ENCODE results near the gene LLPH. TPM values are rescaled to one million over a fixed set of nuclear protein-coding genes. Genes with fewer than 3 reads are reported as not detected.

LLPH gene
- total RNA-seq, 1 experiment from 2014 or later, result 33.4 TPM

DNA sequence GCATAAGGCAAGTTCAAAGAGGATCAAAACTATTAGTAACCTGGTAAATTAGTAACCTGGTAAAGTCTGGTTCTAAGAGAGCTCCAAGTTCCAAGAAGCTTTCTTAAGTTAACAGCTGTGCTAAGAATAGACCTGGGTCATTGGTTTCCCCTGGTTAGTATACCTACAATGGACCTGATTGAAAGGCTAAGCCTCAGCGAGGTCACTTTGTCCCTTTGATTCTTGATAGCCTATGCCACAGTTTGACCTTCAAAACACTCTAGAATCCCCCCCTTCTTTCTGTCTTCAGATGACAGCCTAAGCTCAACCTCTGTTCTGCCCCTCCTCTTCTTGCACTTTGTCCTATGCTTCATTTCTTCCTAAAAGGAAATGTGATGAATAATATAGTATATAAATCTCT is 53.0 kb downstream of the LLPH start:
- no peak for DNase-seq

More for the DNA sequence above, 53.0 kb downstream of the LLPH start:
- Mint-ChIP-seq H3K9me3 (no peaks in the 10 kb centered on the region), H3K27ac (no peak overlapping the region), H3K4me3 (no peak overlapping the region), H3K27me3 (ENCODE audit: low read depth) (no peaks in the 10 kb centered on the region), H3K36me3 (ENCODE audit: insufficient read depth in 1 of 3, low read depth in 3 of 3) (peaks cover 0 to 4% (median 3%) of the 10 kb centered on the region in 3 experiments; a peak in 1 of 7 replicates), H3K4me1 (0 out of 4 replicates have a peak, but pooled peaks cover 0 to 3% of the 10 kb centered on the region in 2 experiments)
- Histone ChIP-seq H2BK15ac (ENCODE audit: low read depth, low read length) (no peak overlapping the region), H3K79me1 (ENCODE audit: insufficient read depth, low read depth, low read length, poor library complexity, severe bottlenecking) (no peaks in the 10 kb centered on the region), H3K23me2 (ENCODE audit: insufficient read length, low read depth, low read length, poor library complexity, severe bottlenecking) (no peaks in the 10 kb centered on the region), H3K4me1 (ENCODE audit: insufficient read depth, low read length) (no peaks in the 10 kb centered on the region), H2AK5ac (ENCODE audit: insufficient read length, low read length) (no peak overlapping the region), H2BK120ac (ENCODE audit: low read depth, low read length, poor library complexity, severe bottlenecking) (no peak overlapping the region), H3K79me2 (ENCODE audit: insufficient read depth, low read length) (no peaks in the 10 kb centered on the region), H4K20me1 (ENCODE audit: control insufficient read depth, insufficient read depth, insufficient read length) (no peaks in the 10 kb centered on the region), H2AFZ (ENCODE audit: low read length) (no peak overlapping the region), H3K27ac (ENCODE audit: insufficient read length, low read depth, low read length) (no peak overlapping the region), H3K56ac (ENCODE audit: insufficient read length, low read depth, low read length) (no peak overlapping the region), H2BK12ac (ENCODE audit: insufficient read length, low read depth, low read length) (no peak overlapping the region), H4K5ac (ENCODE audit: insufficient read length, low read depth, low read length) (no peak overlapping the region), H3K4ac (ENCODE audit: low read depth, low read length) (no peak overlapping the region), H3T11ph (ENCODE audit: low read length) (no peak overlapping the region), H3K14ac (ENCODE audit: insufficient read depth, low read length) (no peak overlapping the region), H3K27me3 (ENCODE audit: insufficient read depth, low read length) (no peaks in the 10 kb centered on the region), H3K23ac (ENCODE audit: insufficient read length, low read depth, low read length) (no peak overlapping the region), H4K91ac (ENCODE audit: insufficient read length, low read depth, low read length) (no peak overlapping the region), H3K9ac (ENCODE audit: extremely low read depth, insufficient read length, low read length) (no peak overlapping the region), H2BK5ac (ENCODE audit: insufficient read length, low read length) (no peak overlapping the region), H3K4me2 (ENCODE audit: insufficient read depth, insufficient read length, low read length) (no peak overlapping the region), H4K8ac (replicated peaks; ENCODE audit: insufficient read length, low read depth, low read length) (no peak overlapping the region), H2BK20ac (ENCODE audit: low read depth, low read length, poor library complexity, severe bottlenecking) (no peak overlapping the region), H3K9me3 (ENCODE audit: control insufficient read depth, low read depth, low read length) (no peaks in the 10 kb centered on the region), H3K18ac (ENCODE audit: insufficient read length, low read depth, low read length) (no peak overlapping the region)
- TF ChIP-seq CTCF (conservative IDR thresholded peaks at IDR 0.05), result no peak
- no CpG with 5 or more reads among the region's 1 CpG for WGBS (ENCODE audit: extremely low coverage, insufficient read length, low lambda C conversion rate)
